ENCODE data around the gene BMP4. TPM values are rescaled to one million over a fixed set of nuclear protein-coding genes. Genes with fewer than 3 reads are reported as not detected.

The BMP4 gene
- total RNA-seq, 1 donor from 2014 or later, result 6.9 TPM

DNA sequence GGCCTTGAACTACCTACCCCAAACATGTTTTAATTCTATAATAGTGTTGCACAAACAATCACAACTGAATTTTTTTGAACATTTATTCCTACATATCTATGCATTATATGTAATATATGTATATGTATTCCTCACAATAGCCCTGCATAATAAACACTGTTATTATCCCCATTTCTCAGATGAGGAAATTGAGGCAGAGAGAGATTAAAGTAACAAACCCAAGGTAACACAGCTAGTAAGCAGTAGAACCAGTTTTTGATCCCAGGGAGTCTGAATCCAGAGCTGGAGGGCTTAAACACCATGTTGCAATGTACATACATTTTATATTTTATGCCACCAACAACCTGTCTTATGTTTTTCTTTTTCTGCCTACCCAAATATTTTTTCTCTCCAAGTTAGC is 26.5 kb upstream of the BMP4 start:
- H3K4me3 Mint-ChIP-seq (ENCODE audit: unreplicated experiment), result no peak overlapping the region
- H3K9me3 Mint-ChIP-seq (ENCODE audit: unreplicated experiment), result peaks cover 17% of the 10 kb centered on the region
- H3K36me3 Mint-ChIP-seq (ENCODE audit: unreplicated experiment), result peaks cover 7% of the 10 kb centered on the region
- TF ChIP-seq, protein P1, sequence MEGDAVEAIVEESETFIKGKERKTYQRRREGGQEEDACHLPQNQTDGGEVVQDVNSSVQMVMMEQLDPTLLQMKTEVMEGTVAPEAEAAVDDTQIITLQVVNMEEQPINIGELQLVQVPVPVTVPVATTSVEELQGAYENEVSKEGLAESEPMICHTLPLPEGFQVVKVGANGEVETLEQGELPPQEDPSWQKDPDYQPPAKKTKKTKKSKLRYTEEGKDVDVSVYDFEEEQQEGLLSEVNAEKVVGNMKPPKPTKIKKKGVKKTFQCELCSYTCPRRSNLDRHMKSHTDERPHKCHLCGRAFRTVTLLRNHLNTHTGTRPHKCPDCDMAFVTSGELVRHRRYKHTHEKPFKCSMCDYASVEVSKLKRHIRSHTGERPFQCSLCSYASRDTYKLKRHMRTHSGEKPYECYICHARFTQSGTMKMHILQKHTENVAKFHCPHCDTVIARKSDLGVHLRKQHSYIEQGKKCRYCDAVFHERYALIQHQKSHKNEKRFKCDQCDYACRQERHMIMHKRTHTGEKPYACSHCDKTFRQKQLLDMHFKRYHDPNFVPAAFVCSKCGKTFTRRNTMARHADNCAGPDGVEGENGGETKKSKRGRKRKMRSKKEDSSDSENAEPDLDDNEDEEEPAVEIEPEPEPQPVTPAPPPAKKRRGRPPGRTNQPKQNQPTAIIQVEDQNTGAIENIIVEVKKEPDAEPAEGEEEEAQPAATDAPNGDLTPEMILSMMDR (IDR thresholded peaks at IDR 0.05), result no peak
- H3K4me1 Mint-ChIP-seq (ENCODE audit: unreplicated experiment), result peaks cover 10% of the 10 kb centered on the region
- H3K27me3 Mint-ChIP-seq (ENCODE audit: unreplicated experiment), result peaks cover 2% of the 10 kb centered on the region
- no peak for DNase-seq (ENCODE audit: extremely low spot score, unreplicated experiment)
- no peak overlapping the region for H3K27ac Mint-ChIP-seq (ENCODE audit: unreplicated experiment)

DNA sequence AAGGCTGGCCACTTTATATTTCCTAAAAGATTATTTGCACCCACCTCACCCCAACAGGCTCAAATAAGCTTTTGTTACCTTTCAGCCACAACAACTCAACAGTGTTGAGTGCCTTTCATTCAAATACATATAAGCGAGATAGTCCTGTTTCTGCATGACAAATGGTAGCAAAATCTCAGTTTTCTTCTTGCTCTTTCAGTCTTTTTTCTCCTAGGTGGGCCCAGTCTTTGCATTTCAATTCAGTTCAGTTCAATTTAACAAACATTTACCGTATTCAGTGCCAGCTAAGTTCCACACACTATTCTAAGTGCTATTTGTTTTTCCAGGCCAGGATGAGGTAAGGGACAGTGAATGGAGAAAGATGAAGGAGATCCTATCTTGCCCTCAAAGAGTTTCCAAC is 25.9 kb upstream of the BMP4 start:
- Mint-ChIP-seq H3K36me3 (ENCODE audit: unreplicated experiment) (peaks cover 7% of the 10 kb centered on the region), H3K27ac (ENCODE audit: unreplicated experiment) (no peak overlapping the region), H3K4me3 (ENCODE audit: unreplicated experiment) (no peak overlapping the region), H3K27me3 (ENCODE audit: unreplicated experiment) (peaks cover 4% of the 10 kb centered on the region), H3K4me1 (ENCODE audit: unreplicated experiment) (peaks cover 10% of the 10 kb centered on the region), H3K9me3 (ENCODE audit: unreplicated experiment) (peaks cover 17% of the 10 kb centered on the region)
- TF ChIP-seq, protein P1 (IDR thresholded peaks at IDR 0.05), result no peak
- no peak for DNase-seq (ENCODE audit: extremely low spot score, unreplicated experiment)

DNA sequence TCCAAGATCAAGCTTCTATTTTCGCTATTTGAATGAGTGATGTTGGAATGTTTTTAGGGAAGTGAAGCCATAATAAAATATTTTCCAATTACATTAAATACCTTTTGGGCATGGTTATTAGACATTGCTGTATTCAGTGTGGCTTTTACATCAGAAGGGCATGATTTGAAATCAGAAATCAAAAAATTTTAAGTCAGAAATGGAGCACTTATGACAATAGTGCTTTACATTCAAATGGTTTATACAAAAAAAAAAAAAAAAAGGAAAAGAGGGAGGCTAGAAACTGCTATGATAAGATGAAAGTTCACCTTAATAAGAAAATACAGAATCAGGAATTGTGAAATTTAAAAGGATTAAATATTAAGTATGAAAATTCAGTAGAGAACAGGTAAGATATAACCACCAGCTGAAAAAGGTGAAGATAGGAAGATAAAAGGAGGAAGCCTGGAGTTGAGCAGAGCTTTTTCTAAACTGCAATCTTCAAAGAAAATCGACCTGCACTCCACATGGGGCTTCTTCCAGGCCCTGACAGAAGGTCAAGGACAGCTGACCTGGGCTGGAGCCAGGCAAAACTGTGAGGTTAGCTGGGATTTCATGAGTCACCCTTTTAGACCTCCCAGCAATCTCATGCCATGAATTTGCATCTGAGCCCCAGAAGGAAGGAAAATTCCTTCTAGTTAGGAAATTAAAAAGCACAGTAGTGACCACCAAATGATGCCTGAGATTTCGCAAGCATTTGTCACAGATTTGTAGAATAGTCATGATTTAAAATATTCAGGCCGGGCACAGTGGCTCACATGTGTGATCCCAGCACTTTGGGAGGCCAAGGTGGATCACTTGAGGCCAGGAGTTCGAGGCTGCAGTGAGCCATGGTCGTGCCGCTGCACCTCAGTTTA is 23.4 kb upstream of the BMP4 start:
- peaks cover 7% of the 10 kb centered on the region for H3K9me3 Mint-ChIP-seq (ENCODE audit: unreplicated experiment)
- no peak overlapping the region for H3K27ac Mint-ChIP-seq (ENCODE audit: unreplicated experiment)
- peaks cover 2% of the 10 kb centered on the region for H3K36me3 Mint-ChIP-seq (ENCODE audit: unreplicated experiment)
- no peak overlapping the region for H3K4me3 Mint-ChIP-seq (ENCODE audit: unreplicated experiment)
- peaks cover 10% of the 10 kb centered on the region for H3K4me1 Mint-ChIP-seq (ENCODE audit: unreplicated experiment)
- TF ChIP-seq, protein P1 (IDR thresholded peaks at IDR 0.05), result no peak
- no peak for DNase-seq (ENCODE audit: extremely low spot score, unreplicated experiment)
- peaks cover 4% of the 10 kb centered on the region for H3K27me3 Mint-ChIP-seq (ENCODE audit: unreplicated experiment)

DNA sequence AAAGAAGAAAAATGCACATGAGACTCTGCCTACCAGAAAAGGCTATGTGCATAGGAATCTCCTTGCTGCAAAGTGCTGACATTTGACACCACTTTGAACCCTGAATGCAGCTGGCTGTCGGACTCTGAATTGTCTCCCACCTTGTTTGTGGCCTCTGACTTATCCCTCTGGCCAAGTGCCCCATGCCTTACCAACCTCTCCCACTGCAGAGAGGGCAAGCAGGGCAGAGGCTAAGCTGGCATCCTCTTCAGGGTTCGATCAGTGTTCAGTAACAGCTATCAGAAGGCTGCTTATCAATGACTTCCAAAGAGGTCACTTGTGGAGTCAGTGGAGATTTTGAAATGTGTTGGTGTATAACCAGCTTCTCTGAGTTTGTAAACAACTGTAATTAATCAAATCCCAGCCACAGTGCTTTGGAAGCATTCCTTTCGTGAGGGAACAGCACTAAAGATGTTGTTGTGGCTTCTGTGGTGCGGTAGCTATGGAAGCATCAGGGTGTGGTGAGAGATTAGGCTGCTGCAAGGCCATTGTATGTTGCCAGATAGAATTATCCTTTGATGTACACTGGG is 22.6 kb upstream of the BMP4 start:
- Mint-ChIP-seq H3K4me3 (ENCODE audit: unreplicated experiment) (no peak overlapping the region), H3K4me1 (ENCODE audit: unreplicated experiment) (peaks cover 10% of the 10 kb centered on the region), H3K36me3 (ENCODE audit: unreplicated experiment) (no peaks in the 10 kb centered on the region), H3K27ac (ENCODE audit: unreplicated experiment) (no peak overlapping the region), H3K27me3 (ENCODE audit: unreplicated experiment) (peaks cover 8% of the 10 kb centered on the region), H3K9me3 (ENCODE audit: unreplicated experiment) (no peaks in the 10 kb centered on the region)
- DNase-seq (ENCODE audit: extremely low spot score, unreplicated experiment), result no peak
- TF ChIP-seq, protein P1 (IDR thresholded peaks at IDR 0.05), result no peak

DNA sequence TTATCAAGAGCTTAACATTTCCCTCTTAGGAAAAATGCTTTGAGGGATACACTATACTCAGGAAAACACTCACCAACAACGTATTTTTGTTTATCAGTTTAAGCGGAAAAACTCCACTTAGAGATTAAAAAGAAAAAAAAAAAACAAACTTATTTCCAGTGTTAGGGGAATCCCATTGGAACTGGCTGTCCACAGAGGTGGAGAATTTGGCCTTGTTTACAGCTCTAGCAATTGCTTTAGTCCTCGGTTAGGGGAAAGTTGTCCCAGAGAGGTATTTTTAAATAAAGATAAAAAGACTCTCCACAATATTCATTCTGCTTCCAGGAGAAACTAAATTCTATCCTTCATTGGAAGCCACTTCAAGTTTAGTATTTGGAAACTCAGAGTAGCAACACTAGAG is 21.6 kb upstream of the BMP4 start:
- no peak overlapping the region for H3K27ac Mint-ChIP-seq (ENCODE audit: unreplicated experiment)
- peaks cover 8% of the 10 kb centered on the region for H3K27me3 Mint-ChIP-seq (ENCODE audit: unreplicated experiment)
- H3K4me3 Mint-ChIP-seq (ENCODE audit: unreplicated experiment), result no peak overlapping the region
- TF ChIP-seq, protein P1 (IDR thresholded peaks at IDR 0.05), result no peak
- no peak for DNase-seq (ENCODE audit: extremely low spot score, unreplicated experiment)
- no peaks in the 10 kb centered on the region for H3K36me3 Mint-ChIP-seq (ENCODE audit: unreplicated experiment)
- no peaks in the 10 kb centered on the region for H3K9me3 Mint-ChIP-seq (ENCODE audit: unreplicated experiment)
- H3K4me1 Mint-ChIP-seq (ENCODE audit: unreplicated experiment), result peaks cover 10% of the 10 kb centered on the region

Data from osteocyte (in vitro differentiated cells).